GM19023 (cell line): ENCODE results near the gene EZR.

Experiments used
- ATAC-seq: cut with Tn5 transposase; IDR thresholded peaks from one replicate; pipeline ENCODE4 v1.9.1; 2021; ENCODE audit warnings: mild to moderate bottlenecking, moderate library complexity; ENCODE audit not compliant: unreplicated experiment

Gene EZR

DNA sequence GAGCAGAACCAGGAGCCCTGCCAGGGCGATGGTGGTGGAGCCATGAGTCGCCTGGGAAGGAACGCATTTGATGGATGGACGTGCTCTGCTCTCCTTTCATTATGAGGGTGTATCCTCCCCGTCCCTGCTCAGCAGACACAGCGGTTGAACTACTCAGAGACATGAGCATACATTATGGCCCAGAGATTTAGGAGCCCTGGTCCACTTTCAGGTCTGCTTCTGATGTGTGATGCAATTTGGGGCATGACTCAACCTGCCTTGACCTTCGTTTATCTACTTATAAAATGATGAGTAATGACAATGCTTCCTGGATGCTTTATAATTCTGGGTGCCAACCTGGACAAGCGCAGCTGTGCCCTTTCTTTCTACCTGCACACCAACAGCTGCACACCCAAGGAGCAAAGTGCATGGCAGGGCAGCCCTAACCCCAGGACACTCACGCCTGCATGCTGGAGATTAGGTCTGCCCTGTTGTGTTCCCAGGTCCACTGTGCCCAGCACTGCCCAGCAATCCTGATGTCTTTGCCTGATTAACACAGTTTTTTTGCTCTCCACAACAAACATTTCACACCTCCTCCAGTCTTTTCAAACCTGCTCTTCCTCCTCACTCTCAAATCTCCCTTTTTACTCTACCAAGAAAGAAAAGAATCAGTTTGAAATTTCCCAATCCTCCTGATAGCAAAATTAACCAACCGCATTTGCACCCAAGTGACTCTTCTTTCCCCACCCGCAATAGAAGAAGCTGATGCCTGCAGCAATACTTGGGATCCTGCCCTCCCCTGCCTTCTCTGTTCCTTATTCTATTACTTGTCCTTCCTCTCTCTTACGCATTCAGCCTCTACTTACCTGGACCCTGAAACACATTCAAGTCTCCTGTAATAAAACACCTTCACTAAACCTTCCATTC, 81.2 kb downstream of the EZR start:
- no peak for ATAC-seq

DNA sequence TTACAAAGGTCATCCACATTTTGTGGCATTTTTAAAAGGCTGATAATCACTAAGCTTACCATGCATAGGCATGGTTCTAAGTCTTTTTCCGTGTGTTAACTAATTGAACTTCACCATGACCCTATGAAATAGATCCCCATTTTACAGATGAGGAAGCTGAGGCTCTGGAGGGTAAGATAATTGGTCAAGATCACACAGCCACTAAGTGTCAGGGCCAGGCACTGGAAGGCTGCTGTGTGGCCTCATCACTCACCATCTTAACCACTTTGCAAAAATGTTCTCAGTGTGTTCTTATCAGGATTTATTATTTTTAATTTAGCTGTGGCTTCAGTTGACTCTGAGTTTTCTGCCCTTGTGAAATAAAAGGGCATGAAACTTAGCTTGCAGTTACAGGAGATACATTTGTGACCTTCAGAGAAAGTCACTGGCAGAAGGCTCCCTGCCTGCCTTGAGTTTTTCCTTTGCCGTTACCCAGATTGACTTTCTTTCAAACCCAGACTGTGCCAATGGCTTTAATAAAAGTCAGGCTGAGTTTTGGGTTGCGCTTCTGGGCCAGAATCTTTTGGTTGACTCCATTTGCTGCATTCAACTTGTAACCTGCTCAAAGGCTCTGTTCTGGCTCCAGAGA, 82.0 kb downstream of the EZR start:
- ATAC-seq = no peak

DNA sequence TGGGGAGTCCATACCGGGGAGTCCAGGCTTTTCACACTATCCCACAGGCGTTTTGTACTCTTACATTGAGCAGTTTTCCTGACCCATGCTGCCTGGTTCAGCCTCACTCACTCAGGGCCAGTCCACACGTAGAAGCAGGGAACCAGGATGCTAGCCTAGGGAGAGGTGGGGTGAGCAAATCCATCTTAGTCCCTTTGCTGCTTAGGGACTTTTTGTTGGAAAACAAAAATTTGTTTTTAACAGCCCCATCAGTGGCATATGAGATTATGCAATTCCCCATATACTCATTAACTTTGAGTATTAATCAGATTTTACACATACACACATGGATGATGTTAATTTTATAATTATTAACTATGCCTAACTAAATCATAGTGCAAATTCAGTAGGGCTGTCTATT, 84.2 kb downstream of the EZR start:
- ATAC-seq = no peak

DNA sequence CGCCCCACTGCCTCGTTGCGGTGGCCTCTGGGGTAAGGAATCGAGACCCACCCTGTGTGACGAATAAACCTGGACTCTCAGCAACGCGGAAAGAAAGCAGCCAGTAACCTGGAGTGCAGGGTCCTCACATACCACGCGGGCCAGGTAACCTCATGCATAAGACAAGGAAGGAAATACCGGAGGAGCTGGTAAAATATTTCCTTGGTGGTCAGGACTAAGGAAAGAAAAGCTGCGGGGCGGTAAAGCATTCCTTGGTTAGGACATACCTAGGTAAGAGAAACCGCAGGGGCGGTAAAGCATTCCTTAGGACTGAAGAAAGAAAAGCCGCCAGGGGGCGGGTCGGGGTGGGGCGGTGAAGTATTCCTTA, 88.6 kb downstream of the EZR start:
- ATAC-seq = no peak

DNA sequence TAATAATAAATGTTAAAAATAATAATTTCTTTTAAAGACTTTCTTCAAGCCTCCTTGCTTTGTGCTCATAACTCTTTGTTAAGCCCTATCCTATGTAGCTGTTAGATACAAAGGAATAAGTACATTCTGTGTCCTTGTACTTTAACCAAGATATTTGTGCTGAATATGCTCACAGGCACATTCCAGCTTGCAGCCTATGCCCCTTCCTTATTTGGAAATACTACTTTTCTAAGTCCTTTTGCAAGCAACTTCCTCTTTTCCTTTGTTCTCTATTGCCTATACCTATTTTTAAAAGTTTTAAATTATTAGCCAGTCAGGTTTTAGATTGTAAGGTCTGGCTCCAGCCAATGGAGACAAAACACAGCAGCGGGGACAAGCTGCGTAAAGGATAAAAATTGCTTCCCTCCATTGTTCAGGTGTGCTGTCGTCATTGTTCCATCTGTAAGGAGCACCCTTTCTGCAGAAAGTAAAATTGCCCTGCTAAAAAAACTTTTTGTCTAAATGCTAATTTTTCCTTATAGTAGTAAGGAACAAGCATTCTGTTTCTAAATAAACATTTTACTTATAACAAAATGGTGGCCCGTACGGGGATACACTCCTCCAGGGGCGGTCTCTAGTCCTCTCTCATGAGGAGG, 89.1 kb downstream of the EZR start:
- ATAC-seq = no peak

DNA sequence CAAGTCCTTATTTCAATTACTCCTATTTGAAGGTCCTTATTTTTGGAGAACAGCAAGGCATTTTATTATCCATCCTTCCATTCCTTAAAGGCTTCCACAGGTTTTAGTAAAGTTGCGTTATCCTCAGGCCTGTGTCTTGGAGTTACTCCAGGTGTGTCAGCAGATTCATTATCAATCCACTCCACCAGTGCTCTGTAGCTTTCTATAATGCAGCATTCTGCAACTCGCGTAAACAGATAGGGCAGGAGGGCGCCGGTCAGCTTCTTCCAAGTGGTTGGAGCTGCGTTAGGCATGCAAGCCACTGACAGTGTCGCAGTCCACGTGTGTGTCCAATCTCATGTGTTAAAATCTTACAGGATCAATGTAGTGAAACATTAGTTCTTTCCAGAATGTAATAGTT, 93.5 kb downstream of the EZR start:
- no peak for ATAC-seq

DNA sequence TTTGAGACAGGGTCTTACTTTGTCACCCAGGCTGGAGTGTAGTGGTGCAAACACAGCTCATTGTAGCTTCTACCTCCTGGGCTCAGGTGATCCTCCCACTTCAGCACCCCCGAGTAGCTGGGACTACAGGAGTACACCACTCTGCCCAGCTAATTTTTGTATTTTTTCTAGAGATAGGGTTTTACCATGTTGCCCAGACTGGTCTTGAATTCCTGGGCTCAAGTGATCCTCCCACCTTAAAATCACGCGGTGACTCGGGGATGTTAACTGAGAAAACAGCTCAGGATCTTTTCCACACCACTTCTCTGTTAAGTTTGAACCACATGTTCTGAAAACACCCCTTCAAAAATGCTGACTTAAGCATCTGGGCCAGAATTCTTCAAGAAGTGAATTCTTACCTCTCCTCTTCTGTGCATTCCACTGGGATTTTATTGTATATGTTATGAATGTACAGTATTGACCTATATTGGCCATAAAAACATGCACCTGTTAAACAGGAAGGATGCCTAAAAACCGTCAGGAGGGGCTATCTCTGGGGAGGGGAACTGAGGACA, 96.9 kb downstream of the EZR start:
- no peak for ATAC-seq

DNA sequence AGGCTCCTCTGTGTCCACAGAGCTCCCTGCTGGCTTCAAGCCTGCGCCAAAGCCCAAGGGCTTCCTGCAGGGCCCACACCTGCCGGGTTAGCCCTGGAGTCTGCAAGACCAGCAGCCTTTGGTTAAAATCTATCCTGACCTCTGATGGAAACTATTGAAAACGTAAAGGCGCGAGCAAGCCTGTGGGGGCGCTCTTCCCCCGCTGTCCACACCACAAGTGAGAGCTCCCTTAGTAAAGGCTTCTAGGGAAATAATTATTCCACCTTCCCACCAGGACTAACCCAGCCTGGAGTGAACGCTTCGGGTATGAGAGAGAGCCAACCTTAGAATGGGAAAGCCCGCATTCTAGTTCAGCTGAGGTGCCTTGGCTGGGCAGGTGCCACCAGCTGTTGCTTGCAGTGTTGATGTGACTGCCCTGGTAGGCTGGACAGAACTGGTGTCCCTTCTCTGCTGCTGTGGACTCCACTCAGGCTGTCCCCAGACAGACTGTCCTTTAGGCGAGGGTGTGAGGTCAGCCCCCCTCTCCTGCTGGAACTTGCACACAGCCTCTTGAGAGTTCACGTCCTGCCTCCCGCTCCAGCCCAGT, 100.6 kb downstream of the EZR start:
- ATAC-seq = no peak

DNA sequence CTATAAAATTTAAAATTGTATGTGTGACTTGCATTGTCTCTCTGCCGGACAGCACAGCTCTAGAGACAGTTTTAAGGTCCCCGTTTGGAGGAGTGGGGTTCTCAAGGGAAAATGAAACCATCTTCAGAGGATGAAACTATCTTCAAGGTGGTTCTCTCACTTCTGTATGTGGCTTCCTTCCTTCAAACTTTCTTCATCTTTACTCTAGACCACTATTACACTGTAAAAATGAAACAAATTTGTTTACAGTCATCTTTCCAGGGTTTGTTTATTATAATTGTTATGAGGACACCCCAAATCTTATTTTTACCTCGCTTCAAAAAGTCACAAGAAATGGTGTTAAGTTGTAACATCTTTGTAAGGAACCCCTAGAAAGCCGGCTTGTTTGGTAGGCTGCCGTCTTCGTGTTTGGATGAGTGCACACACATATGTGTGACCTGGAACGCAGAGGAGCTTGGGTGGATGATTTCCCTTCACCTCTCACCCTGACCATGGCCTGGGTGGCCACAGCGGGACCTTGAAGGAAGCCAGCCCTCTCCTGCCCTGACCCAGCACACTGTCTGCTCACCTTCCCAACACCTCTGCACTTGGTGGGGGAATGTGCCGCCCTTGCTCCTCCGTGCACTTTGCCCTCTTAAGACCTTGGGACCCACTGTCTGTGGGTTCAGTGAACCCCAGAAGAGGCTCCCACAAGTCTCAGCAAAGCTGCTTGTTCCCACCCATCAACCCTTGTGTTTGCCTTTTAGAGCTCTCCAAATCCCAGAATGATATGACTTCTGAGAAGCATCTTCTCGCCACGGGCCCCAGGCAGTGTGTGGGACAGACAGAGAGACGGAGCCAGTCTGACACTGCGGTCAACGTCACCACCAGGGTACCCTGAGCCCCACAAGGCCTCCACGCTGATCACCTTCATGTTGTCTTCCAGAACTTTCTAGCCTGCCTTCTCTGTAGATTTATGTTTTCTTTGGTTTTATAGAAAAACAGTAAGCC, 101.5 kb downstream of the EZR start:
- peak; percentile 52 for ATAC-seq
